NCI-H460 (cell line): ENCODE data around the gene FSIP1. TPM values are rescaled to one million over a fixed set of nuclear protein-coding genes. Genes with fewer than 3 reads are reported as not detected.

Source experiments
- DNase-seq: peaks from one replicate; pipeline ENCODE4 v3.0.0-alpha.2; 2016; ENCODE audit warnings: low read depth; ENCODE audit errors: extremely low read depth
- total RNA-seq: library from RNA; depleted of rRNA; stranded (reverse); fragments of >200 nt; shearing (Covaris generic); gene quantifications from 2 replicates; pipeline ENCODE4 v1.2.3, GENCODE V29; 2014

FSIP1 gene
- total RNA-seq, 1 experiment from 2014 or later: 0.52 TPM

DNA sequence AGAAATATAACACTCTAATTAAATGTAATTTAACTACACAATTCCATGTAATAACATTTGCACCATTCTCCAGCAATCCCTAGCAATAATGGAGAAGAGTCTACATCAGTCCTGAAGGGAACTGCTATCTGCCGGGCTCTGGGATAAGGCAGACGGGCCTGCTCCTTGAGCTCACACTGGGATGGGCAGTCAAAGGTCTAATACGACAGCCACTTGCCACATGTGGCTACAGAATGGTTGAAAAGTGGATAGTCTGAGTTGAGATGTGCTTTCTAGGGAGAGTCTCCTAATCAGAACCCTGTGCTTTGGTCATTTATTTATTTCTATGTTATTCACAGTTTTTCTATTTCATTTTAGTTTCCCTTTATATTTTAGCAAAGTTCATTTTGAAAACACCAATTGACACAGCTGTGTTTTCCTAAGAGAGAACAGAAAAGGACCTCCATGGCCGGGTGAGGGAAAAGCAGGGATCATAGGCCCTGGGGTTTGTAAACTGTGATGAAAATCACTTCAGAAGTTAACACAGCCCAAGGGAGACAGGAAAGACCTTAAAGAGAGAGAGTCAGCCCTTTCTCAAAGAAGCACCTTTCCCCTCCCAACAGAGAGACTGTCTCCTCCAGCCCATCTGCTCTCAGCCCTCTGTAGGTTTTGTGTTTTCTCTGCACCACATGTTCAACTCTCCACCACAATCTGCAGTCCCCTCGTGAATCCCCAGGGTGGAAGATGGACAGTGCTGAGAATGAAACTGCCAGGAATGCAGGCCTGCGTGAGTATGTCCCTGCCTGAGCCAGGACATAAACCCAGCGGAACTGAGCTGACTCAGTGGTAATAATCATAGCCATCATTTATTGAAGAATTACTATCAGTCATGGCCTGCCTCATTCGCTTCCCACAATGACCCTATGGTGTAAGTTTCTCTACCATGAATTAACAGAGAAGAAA lies 11.6 kb downstream of the FSIP1 start:
- no peak for DNase-seq

DNA sequence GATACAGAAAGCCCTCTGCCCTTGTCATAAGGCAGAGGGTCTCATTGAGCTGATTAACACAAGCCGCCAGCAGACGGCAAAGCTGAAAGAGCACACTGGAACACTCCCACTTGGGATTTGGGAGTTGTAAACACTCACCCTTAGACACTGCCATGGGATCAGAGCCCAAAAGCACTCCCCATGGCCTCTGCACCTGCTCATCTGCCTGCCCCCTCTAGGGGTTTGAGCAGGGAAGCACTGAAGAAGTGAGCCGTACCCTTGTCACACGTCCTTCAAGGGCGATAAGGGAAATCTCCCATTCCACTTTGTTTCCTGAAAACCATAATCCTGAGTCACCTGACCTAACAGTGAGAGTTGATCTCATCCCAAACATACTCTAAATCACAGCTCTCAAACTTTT lies 14.7 kb downstream of the FSIP1 start:
- no peak for DNase-seq

DNA sequence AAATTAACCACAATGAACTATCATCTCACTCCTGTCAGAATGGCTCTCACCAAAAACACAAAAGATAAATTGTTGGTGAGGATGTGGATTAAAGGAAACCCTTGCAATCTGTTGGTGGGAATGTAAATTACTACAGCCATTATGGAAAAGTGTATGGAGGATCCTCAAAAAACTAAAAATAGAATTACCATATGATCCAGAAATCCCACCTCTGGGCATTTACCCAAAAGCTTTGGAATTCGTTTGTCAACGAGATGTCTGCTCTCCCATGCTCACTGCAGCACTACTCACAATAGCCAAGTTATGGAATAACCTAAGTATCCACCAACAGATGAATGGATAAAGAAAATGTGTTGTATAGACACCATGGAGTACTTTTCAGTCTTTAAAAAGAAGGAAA lies 21.6 kb downstream of the FSIP1 start:
- no peak for DNase-seq

DNA sequence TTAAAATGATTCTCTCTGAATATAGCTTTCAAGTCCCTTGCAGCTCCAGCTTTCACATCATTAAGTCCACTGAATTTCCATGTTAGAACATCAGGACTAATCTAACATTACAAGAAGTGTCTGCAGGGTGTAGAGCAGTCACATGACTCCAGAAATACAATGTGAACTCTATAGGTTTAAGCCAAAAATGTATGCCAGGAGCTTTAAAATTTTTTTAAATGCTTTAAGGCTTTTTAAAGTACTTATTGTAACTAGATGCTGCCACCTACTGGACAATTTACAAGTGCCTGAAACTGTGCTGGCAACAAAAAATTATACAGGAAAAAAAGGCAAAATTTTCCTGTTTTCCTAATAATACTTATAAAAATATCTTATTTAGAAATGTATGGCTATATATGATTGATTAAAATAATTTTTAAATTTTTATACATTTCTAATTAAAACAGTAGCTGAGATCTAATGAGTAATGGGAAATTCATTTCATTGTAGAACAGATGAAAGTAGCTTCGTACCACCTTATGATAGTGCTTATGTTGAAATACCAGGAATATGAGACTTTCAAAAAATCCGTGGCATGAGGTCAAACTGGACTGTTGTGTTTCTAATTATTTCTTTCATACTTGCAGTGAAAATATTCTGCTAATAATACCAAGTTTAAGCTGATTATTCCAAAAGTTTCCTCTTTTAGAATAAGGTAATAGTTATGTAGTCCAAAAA lies 25.7 kb downstream of the FSIP1 start:
- DNase-seq: peak; percentile 31

DNA sequence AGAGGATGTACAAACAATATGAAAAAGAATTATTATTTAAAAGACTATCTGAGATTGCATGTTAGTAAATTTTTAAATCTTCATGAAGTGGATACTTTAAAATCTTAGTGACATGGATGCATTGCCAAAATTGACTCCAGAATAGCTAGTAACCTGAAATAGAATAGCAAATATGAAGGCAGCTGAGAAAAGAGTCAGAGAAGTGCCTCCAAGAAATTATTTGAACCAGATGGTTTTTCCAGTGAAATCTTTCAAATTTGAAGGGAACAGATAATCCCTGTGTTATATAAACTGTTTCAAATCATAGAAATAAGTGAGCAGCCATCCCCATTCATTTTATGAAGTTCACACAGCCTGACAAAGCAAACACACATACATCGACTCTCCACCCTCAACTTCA lies 29.6 kb downstream of the FSIP1 start:
- no peak for DNase-seq

DNA sequence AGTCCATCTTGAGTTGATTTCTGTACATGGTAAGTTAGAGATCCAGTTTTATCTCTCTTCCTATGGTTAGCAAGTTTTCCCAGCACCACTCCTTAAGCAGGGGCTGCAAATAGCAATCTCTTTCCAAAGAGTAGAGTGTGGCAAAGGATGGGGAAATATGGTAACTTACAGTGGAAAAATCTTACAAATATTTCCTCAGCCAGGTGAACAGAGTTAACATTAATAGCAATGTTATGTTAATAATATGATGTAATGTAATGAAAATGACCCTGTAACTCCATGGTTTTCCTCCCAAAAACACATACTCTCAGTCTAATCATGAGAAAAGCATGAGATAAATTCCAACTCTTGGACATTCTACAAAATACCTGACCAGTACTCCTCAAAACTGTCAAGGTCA lies 30.4 kb downstream of the FSIP1 start:
- no peak for DNase-seq

DNA sequence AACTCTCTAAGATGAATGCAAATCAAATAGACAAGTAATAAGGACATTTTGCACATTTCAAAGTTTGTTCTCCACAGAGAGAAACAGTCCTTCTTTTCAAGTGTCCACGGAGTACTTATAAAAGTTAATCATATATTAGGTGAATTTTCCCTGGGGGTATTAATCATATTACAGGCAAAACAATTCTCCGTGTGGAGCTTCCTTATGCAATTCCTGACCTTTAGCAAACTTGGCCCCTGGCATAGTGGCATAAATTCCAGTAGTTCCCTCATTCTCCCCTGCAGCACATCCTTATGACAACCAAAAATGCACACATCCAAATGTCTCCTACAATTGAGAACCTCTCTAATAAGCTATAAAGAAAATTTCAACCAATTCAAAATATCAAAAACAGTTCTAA lies 34.4 kb downstream of the FSIP1 start:
- no peak for DNase-seq

DNA sequence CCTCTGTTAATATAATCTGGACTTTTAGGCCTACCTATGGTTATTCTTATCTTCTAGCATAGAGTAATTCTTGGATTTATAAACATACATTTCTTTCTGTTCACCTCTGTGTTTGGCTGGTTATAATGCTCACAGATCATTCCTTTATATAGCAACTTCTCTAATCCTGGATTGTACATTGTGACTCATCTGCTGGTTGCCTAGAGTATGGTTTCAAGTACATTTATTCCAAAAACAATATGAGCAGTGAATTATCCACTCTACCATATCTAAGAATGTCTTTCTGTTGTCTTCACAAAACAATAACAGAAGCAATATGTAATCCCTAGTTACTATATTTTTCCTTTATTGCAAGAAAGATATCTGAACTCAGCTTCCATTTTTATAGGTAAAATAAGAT lies 35.3 kb downstream of the FSIP1 start:
- DNase-seq: no peak

DNA sequence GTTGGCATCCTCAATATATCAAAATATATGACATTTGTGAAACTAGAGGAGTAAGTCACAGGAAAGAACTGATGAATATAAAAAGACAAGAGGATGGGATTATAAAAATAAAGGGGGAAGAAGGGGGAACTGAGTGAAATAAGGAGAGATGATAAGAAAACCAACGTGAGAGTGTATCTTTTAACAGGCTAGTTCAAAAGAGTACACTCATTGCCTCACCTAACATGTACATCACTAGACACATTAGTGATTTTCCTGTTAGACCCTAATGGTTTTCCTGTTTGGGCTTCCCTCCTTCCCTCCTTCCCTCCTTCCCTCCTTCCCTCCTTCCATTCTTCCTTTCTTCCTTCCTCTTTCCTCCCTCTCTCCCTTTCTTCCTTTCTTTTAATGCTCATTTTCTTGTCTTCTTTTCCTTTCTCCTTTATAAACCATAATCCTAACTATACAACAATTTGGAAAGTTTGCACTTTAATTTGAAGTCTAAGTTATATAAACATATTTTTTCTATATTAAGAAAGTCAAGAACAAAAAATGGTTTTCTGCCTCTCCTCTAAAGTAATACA lies 35.8 kb downstream of the FSIP1 start:
- no peak for DNase-seq

DNA sequence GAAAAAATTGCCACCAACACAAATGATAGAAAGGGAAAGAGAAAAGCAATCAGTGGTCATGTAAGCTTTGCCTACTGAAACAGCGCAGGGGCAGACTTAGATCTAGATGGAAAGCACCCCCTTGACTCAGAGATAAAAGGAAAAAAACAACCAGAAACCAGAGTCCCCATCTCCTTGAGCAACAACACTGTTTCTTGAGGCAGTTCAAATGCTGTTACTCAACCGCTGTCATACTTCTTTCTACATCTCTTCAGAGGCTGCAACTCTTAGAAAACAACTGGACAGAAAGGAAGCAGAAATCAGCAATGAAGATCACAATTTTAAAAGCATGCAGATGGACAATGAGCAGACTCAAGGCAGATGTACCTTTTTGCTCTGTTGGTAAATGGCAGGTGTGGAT lies 36.5 kb downstream of the FSIP1 start:
- no peak for DNase-seq

DNA sequence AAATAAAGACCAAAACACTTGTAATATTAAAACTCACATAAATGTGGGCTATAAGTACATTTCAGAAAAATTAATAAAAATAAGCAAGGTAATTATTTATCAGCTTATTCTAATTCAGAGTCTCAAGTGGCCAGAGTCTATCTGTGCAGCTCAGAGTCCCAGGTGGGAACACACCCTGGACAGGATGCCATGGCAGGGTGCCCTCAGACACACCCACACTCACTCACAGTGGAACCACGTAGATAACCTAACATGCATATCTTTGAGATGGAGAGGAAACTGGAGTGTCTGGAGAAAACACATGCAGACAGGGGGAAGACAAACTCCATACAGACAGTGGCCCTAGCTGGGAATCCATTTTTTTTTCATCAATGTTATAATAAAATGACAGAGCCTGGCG lies 37.2 kb downstream of the FSIP1 start:
- no peak for DNase-seq

DNA sequence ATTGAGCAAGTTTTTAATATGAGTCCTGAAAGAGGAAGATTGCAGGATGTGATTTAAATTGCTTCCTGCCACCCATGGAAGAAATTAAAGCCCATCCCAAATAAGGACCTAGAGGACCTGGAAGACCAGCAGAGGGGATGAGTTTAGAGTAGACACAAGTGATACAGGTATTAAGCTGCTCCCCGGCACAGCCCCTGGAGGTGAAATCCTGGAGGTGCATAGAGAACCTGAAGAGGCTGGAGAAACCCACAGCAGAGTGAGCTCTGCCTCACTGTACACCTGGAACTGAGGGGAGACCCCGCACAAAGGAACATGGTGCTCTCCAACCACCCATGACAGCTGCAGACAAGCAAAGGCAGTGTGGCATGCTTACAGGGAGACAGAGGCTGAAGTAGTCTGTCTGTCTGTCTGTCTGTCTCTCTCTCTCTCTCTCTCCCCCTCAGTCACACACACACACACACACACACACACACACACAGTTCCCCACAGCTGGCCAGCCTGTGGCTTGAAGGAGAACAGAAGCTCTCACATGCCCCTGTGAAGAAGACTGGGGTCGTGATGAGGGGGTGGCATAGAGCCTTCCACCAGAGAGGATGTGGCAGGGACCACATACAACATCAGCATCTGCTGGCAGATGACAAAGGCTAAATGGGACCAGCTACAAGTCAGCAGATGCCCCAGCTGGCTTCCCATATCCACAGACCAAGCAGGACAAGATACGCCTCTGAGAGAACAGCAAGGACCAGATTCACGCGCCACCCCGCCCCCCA lies 38.1 kb downstream of the FSIP1 start:
- DNase-seq: no peak

DNA sequence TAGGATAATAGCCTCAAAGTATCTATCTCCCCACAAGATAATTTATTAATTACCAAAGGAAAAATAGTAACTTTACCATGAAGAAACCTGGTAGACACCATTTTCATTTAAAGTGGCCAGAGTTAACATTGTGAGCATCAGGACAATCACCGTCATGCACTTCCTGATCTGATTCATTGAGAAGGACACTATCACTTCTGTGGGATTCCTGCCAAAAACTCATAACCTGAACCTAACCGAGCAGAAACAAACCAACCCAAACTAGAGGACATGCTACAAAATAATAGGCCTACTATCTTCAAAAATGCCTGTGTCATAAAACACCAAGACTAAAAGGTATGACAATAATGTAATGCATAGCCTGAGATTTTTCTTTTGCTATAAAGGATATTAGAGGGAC lies 39.0 kb downstream of the FSIP1 start:
- DNase-seq: no peak

DNA sequence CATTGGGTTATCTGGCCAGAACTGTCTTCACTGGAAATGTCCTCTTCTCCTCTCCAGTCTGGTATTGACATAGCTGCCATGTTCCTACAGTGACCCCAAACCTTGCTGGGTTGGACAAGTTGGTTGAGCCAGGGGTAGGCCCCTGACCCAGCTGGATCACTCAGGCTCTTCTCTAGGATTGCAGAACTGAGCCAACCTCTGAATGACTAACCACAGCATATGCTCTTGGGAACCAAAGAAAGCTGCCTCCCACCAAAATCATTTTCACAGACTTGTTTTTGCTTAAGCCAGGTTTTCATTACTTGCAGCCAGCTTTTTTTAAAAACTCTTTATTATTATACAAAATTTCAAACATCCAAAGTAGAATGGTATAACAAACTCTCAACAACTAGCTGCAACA lies 41.4 kb downstream of the FSIP1 start:
- DNase-seq: no peak

DNA sequence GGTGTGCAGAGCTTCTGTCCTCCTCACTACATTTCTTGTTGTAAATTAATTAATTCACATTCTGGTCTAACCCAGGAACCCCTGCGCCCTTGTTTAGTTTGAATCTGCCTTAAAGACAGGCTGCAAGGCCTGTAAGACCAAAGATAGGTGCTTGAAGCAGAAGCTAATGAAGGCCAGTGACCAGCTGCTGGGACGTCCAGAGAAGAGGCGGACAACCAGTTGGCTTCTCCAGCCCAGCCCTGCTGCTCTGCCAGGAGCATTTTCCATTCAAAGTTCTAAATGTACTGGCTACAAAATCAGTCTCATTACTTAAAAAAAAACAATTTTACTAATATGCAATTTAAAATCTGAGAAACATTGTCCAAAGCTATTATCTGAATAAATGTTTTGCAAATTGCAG lies 43.6 kb downstream of the FSIP1 start:
- no peak for DNase-seq

DNA sequence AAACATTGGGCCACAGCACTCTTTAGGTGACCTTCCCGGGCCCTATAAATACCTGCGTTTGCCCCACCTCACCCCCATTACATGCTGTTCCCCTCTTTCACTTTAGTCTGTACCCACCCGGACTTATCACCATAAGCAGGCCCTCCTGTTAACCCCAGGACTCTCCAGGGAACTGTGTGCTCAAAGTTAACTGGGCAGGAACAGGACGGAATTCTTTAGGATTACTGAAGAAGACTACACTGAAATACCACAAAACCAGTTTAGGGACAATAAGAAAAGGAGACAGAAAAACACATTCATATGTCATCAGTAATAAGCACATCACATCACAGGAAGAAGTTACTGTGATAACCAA lies 45.5 kb downstream of the FSIP1 start:
- DNase-seq: no peak

DNA sequence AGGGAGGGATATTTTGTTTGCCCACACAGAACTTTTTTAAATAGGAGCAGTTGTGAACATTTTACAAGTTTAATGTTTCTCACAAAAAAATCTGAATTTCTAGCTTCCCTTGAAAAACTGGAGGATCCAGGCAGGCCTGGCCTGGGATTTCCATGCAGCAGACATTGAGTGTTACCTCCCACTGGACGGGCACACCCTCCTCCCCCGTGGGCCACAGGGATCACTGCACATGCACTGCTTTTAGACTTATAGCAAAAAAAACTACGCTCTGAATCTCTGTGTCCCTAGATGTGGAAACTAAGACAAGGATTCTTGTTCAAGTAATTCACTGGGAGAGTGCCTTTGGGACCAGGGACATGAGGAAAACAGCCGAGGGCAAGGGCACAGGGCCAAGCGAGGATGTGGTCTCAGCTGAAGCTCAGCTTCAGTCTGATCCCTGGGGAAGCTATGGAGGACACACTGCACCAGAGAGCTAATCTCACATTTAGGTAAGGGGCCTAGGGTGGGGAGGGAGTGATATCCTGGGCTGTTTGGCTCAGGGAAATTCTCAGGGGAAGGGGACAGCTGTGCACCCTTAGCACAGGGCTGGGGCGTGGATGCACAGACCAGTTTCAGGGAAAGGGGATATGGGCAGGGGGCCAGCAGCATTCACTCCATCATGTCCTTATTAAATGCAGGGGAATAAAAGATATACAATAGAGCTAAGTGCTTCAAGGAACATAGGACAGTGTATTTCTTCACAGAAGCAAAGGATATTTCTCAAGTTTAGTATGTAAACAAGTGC lies 46.0 kb downstream of the FSIP1 start:
- DNase-seq: no peak

DNA sequence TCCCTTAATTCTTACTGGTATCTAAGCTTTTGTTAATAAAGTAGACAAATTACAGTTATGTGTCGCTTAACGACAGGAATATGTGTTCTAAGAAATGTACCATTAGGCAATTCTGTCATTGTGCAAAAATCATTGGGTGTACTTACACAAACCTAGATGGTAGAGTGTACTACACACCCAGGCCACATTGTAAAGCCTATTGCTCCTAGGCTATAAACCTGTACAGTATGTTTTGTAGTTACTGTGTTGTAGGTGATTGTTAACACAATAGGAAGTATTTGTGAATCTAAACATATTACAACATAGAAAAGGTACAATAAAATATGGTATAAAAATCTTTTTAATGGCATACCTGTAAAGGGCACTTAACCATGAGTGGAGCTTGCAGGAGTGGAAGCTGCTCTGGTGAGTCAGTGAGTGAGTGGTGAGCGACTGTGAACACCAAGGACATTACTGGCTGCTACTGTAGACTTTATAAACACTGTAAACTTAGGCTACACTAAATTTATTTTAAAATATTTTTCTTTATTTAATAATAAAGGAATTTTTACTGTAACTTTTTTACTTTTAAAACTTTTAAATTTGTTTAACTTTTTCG lies 47.4 kb downstream of the FSIP1 start:
- DNase-seq: no peak

DNA sequence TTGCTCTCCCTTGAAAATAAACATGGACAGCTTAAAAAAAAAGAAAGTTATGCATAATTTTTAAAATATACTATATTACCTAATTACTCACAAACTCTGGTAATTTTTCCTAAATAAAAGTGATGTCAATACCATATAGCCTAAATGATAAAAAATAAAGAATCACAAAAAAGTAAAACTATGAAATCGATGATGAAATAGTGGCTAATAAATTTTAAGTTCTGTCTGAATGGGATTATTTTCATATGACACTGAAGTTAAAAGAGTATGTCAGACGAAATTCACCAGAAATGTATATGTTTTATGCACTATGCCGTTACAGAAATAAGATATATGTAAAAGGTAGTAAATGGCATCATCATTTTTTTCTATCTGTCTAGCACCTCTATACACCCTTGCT lies 51.4 kb downstream of the FSIP1 start:
- no peak for DNase-seq

DNA sequence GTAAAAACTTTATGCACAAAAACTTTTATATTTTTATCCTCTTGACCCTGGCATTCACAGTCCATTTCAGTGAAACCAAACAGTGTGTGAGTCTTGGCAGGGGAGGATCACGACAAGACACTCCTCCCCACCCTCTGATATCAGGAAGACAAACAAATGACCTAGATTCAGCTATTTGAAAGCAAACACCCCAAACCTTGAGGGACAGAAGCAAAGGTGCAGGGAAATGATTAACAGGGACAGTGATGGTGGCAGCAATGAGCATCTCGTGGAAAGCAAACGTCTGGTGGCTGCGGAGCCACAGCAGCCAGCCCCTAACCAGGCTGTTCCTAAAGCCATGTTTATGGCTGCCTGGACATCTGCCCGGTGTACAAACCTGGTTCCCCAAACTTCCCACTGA lies 52.1 kb downstream of the FSIP1 start:
- no peak for DNase-seq
